H9 (cell line): ENCODE data around the gene KIF18A. TPM values are rescaled to one million over a fixed set of nuclear protein-coding genes. Genes with fewer than 3 reads are reported as not detected.
"Not testable (repeated sequence)": the region's sequence is repeated elsewhere in the genome, so short reads cannot be mapped to it uniquely, and the experiment has no call there.

Experiments used
- DNase-seq: peaks from one replicate; pipeline ENCODE4 v3.0.0-alpha.2; 2017
- H2AFZ ChIP-seq: one replicate; pipeline ENCODE4 v1.6.1; 2013; ENCODE audit warnings: mild to moderate bottlenecking, low read length, control low read depth, moderate library complexity
- H2AK5ac ChIP-seq: 2 replicates; pipeline ENCODE4 v1.6.1; 2013; ENCODE audit warnings: low read length, control low read depth, mixed read lengths; ENCODE audit not compliant: insufficient read length
- H2BK120ac ChIP-seq: one replicate; pipeline ENCODE4 v1.6.1; 2013; ENCODE audit warnings: low read depth, mild to moderate bottlenecking, low read length, control low read depth, inconsistent platforms; ENCODE audit not compliant: poor library complexity, severe bottlenecking
- H2BK12ac ChIP-seq: 2 replicates; pipeline ENCODE4 v1.6.1; 2013; ENCODE audit warnings: low read length, control low read depth, mixed read lengths, low read depth; ENCODE audit not compliant: insufficient read length
- H2BK15ac ChIP-seq: 2 replicates; pipeline ENCODE4 v1.6.1; 2013; ENCODE audit warnings: low read depth, low read length, control low read depth
- H2BK20ac ChIP-seq: one replicate; pipeline ENCODE4 v1.6.1; 2013; ENCODE audit warnings: low read depth, mild to moderate bottlenecking, low read length, control low read depth, inconsistent platforms; ENCODE audit not compliant: poor library complexity, severe bottlenecking
- H2BK5ac ChIP-seq: 2 replicates; pipeline ENCODE4 v1.6.1; 2013; ENCODE audit warnings: low read length, control low read depth, mixed read lengths; ENCODE audit not compliant: insufficient read length
- H3K14ac ChIP-seq: 2 replicates; pipeline ENCODE4 v1.6.1; 2013; ENCODE audit warnings: low read length, control low read depth; ENCODE audit not compliant: insufficient read depth
- H3K18ac ChIP-seq: 2 replicates; pipeline ENCODE4 v1.6.1; 2013; ENCODE audit warnings: low read depth, mild to moderate bottlenecking, mixed read lengths, low read length, control low read depth; ENCODE audit not compliant: insufficient read length
- H3K23ac ChIP-seq: 2 replicates; pipeline ENCODE4 v1.6.1; 2013; ENCODE audit warnings: low read length, control low read depth, mixed read lengths, low read depth; ENCODE audit not compliant: insufficient read length
- H3K23me2 ChIP-seq: 2 replicates; pipeline ENCODE4 v1.6.1; 2013; ENCODE audit warnings: low read depth, mild to moderate bottlenecking, mixed read lengths, low read length, control low read depth; ENCODE audit not compliant: insufficient read length, poor library complexity, severe bottlenecking
- H3K27ac ChIP-seq: 2 replicates; pipeline ENCODE4 v1.5.1; 2013; ENCODE audit warnings: low read length, control low read depth, mixed read lengths, low read depth; ENCODE audit not compliant: insufficient read length
- H3K27me3 ChIP-seq: 2 replicates; pipeline ENCODE4 v1.6.1; 2013; ENCODE audit warnings: low read length, control low read depth, inconsistent platforms; ENCODE audit not compliant: insufficient read depth
- H3K4ac ChIP-seq: 2 replicates; pipeline ENCODE4 v1.6.1; 2013; ENCODE audit warnings: low read depth, mild to moderate bottlenecking, control low read depth, inconsistent platforms, low read length, moderate library complexity
- H3K4me1 ChIP-seq: 2 replicates; pipeline ENCODE4 v1.6.1; 2013; ENCODE audit warnings: low read length, control low read depth, inconsistent platforms; ENCODE audit not compliant: insufficient read depth
- H3K4me2 ChIP-seq: 2 replicates; pipeline ENCODE4 v1.6.1; 2013; ENCODE audit warnings: low read length, control low read depth, mixed read lengths; ENCODE audit not compliant: insufficient read length, insufficient read depth
- H3K56ac ChIP-seq: 2 replicates; pipeline ENCODE4 v1.6.1; 2013; ENCODE audit warnings: low read depth, mild to moderate bottlenecking, mixed read lengths, low read length, control low read depth; ENCODE audit not compliant: insufficient read length
- H3K79me1 ChIP-seq: 2 replicates; pipeline ENCODE4 v1.6.1; 2013; ENCODE audit warnings: low read depth, mild to moderate bottlenecking, moderate library complexity, low read length, control low read depth, inconsistent platforms; ENCODE audit not compliant: insufficient read depth, poor library complexity, severe bottlenecking
- H3K79me2 ChIP-seq: 2 replicates; pipeline ENCODE4 v1.6.1; 2013; ENCODE audit warnings: low read length, control low read depth, inconsistent platforms; ENCODE audit not compliant: insufficient read depth
- H3K9ac ChIP-seq: 2 replicates; pipeline ENCODE4 v1.6.1; 2013; ENCODE audit warnings: low read length, control low read depth, mixed read lengths; ENCODE audit not compliant: insufficient read length; ENCODE audit errors: extremely low read depth
- H3K9me3 ChIP-seq: one replicate; pipeline ENCODE4 v1.6.1; 2013; ENCODE audit warnings: low read depth, low read length, inconsistent platforms; ENCODE audit not compliant: control insufficient read depth
- H3T11ph ChIP-seq: one replicate; pipeline ENCODE4 v1.6.1; 2013; ENCODE audit warnings: mild to moderate bottlenecking, low read length, control low read depth, inconsistent platforms
- H4K20me1 ChIP-seq: one replicate; pipeline ENCODE4 v1.6.1; 2013; ENCODE audit not compliant: control insufficient read depth, insufficient read length, insufficient read depth
- H4K5ac ChIP-seq: 2 replicates; pipeline ENCODE4 v1.6.1; 2013; ENCODE audit warnings: low read depth, mild to moderate bottlenecking, mixed read lengths, low read length, control low read depth; ENCODE audit not compliant: insufficient read length
- H4K8ac ChIP-seq: replicated peaks from 2 replicates; pipeline ENCODE4 v1.6.1; 2013; ENCODE audit warnings: low read length, control low read depth, mixed read lengths, low read depth; ENCODE audit not compliant: insufficient read length
- H4K91ac ChIP-seq: 2 replicates; pipeline ENCODE4 v1.6.1; 2013; ENCODE audit warnings: low read depth, mild to moderate bottlenecking, moderate library complexity, mixed read lengths, low read length, control low read depth; ENCODE audit not compliant: insufficient read length
- H3K27ac Mint-ChIP-seq, 3 experiments: 2 replicates in 2 of 3; 3 replicates in 1 of 3; pipeline ENCODE4 v1.8.0; 2020 to 2021; ENCODE audit warnings: mixed read lengths in 3 of 3, mild to moderate bottlenecking in 1 of 3, moderate library complexity in 1 of 3
- H3K27me3 Mint-ChIP-seq: 2 replicates; pipeline ENCODE4 v1.8.0; 2021; ENCODE audit warnings: low read depth, mild to moderate bottlenecking, moderate library complexity, mixed read lengths
- H3K36me3 Mint-ChIP-seq, 3 experiments: 2 replicates in 2 of 3; 3 replicates in 1 of 3; pipeline ENCODE4 v1.8.0; 2020 to 2021; ENCODE audit warnings: low read depth in 3 of 3, mixed read lengths in 3 of 3; ENCODE audit not compliant: insufficient read depth in 1 of 3
- H3K4me1 Mint-ChIP-seq, 2 experiments: 2 replicates each; pipeline ENCODE4 v1.8.0; 2020; ENCODE audit warnings: mixed read lengths in 2 of 2
- H3K4me3 Mint-ChIP-seq, 2 experiments: 2 replicates in 1 of 2; 3 replicates in 1 of 2; pipeline ENCODE4 v1.8.0; 2020 to 2021; ENCODE audit warnings: mild to moderate bottlenecking in 2 of 2, mixed read lengths in 2 of 2, moderate library complexity in 1 of 2
- H3K9me3 Mint-ChIP-seq, 2 experiments: 2 replicates in 1 of 2; 3 replicates in 1 of 2; pipeline ENCODE4 v1.8.0; 2020; ENCODE audit warnings: mild to moderate bottlenecking in 2 of 2, mixed read lengths in 2 of 2, moderate library complexity in 1 of 2
- WGBS: extraction: QIAGEN DNeasy Blood & Tissue Kit; methylation state at CpG from one replicate; pipeline ENCODE4 v1.1.7; 2013; ENCODE audit warnings: missing lambda C conversion rate, low lambda C conversion rate, mixed read lengths; ENCODE audit not compliant: insufficient read length; ENCODE audit errors: extremely low coverage; 5-methylcytosine and 5-hydroxymethylcytosine counted together
- total RNA-seq: library from RNA; stranded (reverse); gene quantifications from 2 replicates; pipeline ENCODE4 v1.2.1, GENCODE V29; 2021

Gene KIF18A
- total RNA-seq, 1 experiment from 2014 or later = 25.9 TPM

DNA sequence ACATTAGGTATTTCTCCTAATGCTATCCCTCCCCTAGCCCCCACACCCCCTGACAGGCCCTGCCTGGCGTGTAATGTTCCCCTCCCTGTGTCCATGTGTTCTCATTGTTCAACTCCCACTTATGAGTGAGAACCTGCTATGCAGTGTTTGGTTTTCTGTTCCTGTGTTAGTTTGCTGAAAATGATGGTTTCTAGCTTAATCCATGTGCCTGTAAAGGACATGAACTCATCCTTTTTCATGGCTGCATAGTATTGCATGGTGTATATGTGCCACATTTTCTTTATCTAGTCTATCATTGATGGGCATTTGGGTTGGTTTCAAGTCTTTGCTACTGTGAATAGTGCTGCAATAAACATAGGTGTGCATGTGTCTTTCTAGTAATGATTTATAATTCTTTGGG, 20.8 kb downstream of the KIF18A start:
- not testable (repeated sequence) for H3K4me3 Mint-ChIP-seq, H2AK5ac ChIP-seq, H3K27me3 ChIP-seq, H3T11ph ChIP-seq, H4K5ac ChIP-seq, H3K27ac Mint-ChIP-seq, H2BK120ac ChIP-seq, H3K18ac ChIP-seq, H2BK12ac ChIP-seq, H3K9me3 ChIP-seq, H3K23ac ChIP-seq, H3K14ac ChIP-seq, H3K27ac ChIP-seq, H3K23me2 ChIP-seq, H4K8ac ChIP-seq, H3K4ac ChIP-seq, H3K79me2 ChIP-seq, H3K56ac ChIP-seq, H4K20me1 ChIP-seq, H3K9me3 Mint-ChIP-seq, H2BK15ac ChIP-seq, H2BK5ac ChIP-seq, H3K27me3 Mint-ChIP-seq, H3K9ac ChIP-seq, H4K91ac ChIP-seq, H3K4me2 ChIP-seq, H3K79me1 ChIP-seq, DNase-seq, H3K4me1 ChIP-seq, H2BK20ac ChIP-seq, H3K4me1 Mint-ChIP-seq, H2AFZ ChIP-seq
- peaks cover 0 to 47% (median 24%) of the 10 kb centered on the region in 3 experiments; a peak in 6 of 7 replicates for H3K36me3 Mint-ChIP-seq
- no CpG with 5 or more reads among the region's 1 CpG for WGBS
